ENCODE results near the gene COG5. TPM values are rescaled to one million over a fixed set of nuclear protein-coding genes. Genes with fewer than 3 reads are reported as not detected.

Gene COG5
- total and polyA plus RNA-seq, 2 of the 8 experiments (the other 6 are each of a cell fraction or from before 2014, with no cell fraction given): 10.5 to 28.1 TPM

- POLR2A ChIA-PET (ENCODE audit: partially characterized antibody): no interaction called here
- 86% methylated on average over 4 of the region's 4 CpGs; no CpG with 5 or more reads in 1 of the 2 experiments for WGBS, 2 experiments (ENCODE audit: extremely low coverage in 1 of 2, insufficient coverage in 1 of 2, insufficient read length in 1 of 2, insufficient replicate concordance in 2 of 2, low coverage in 1 of 2, low lambda C conversion rate in 2 of 2, missing lambda C conversion rate in 1 of 2)
- no peak for DNase-seq (ENCODE audit: low read depth in 1 of 2, low spot score in 2 of 2)
- CTCF ChIA-PET (ENCODE audit: partially characterized antibody): interaction anchor here (0.7 kb wide), 1 partner anchor 40 kb away, joined by 3 read pairs; no protein-coding TSS in a partner anchor
- Histone ChIP-seq H3K27ac (ENCODE audit: low read depth, low read length) (no peak overlapping the region), H3K4me2 (ENCODE audit: insufficient read depth in 1 of 2, low read depth in 2 of 2, low read length in 2 of 2) (no peak overlapping the region), H3K18ac (ENCODE audit: extremely low read depth, low read length) (no peak overlapping the region), H2BK12ac (ENCODE audit: low read depth, low read length) (no peak overlapping the region), H2AK5ac (ENCODE audit: low read depth, low read length) (no peak overlapping the region), H4K8ac (ENCODE audit: extremely low read depth, insufficient read depth, low read length) (no peak overlapping the region), H3K9me3 (ENCODE audit: insufficient read depth in 2 of 2, low read depth in 1 of 2, low read length in 1 of 2) (no peaks in the 10 kb centered on the region; a peak in 1 of 4 replicates), H3K56ac (replicated peaks; ENCODE audit: insufficient read length, low read depth, low read length) (no peak overlapping the region), H3K27me3 (replicated peaks in 1 of 4; ENCODE audit: control insufficient read depth in 3 of 4, extremely low read depth in 1 of 4, insufficient read depth in 3 of 4, low read length in 3 of 4) (no peaks in the 10 kb centered on the region), H3K79me1 (ENCODE audit: low read depth, low read length) (no peaks in the 10 kb centered on the region), H2BK20ac (ENCODE audit: low read length) (no peak overlapping the region), H2BK120ac (replicated peaks; ENCODE audit: low read depth, low read length) (no peak overlapping the region), H3K23me2 (ENCODE audit: low read depth, low read length) (no peaks in the 10 kb centered on the region; the same call in 1 of the 2 replicates), H3K4me1 (replicated peaks in 1 of 4; ENCODE audit: control insufficient read depth in 3 of 4, insufficient read depth in 4 of 4, low read length in 3 of 4) (peaks cover 0 to 6% (median 2%) of the 10 kb centered on the region in 4 experiments; a peak in 4 of 7 replicates), H2AFZ (ENCODE audit: low read length) (no peak overlapping the region), H2BK15ac (ENCODE audit: low read length) (no peak overlapping the region), H3K4ac (replicated peaks; ENCODE audit: insufficient read length, low read depth, low read length) (no peak overlapping the region), H3K23ac (ENCODE audit: insufficient read length) (no peak overlapping the region), H3K36me3 (ENCODE audit: control insufficient read depth in 2 of 4, insufficient read depth in 4 of 4, low read length in 3 of 4) (no peaks in the 10 kb centered on the region), H3K79me2 (ENCODE audit: control insufficient read depth in 1 of 2, insufficient read depth in 2 of 2, low read length in 2 of 2) (no peaks in the 10 kb centered on the region), H4K20me1 (replicated peaks in 1 of 2; ENCODE audit: control insufficient read depth in 1 of 2, insufficient read depth in 2 of 2, low read length in 2 of 2) (no peaks in the 10 kb centered on the region), H3K14ac (ENCODE audit: insufficient read length) (no peak overlapping the region), H3K4me3 (ENCODE audit: extremely low read depth in 1 of 4, insufficient read depth in 2 of 4, low read depth in 3 of 4, low read length in 4 of 4) (no peak overlapping the region), H4K91ac (replicated peaks; ENCODE audit: insufficient read length, low read length) (no peak overlapping the region), H3K9ac (replicated peaks in 1 of 4; ENCODE audit: extremely low read depth in 1 of 4, low read depth in 3 of 4, low read length in 3 of 4) (no peak overlapping the region), H4K5ac (ENCODE audit: insufficient read length, low read depth, low read length) (no peak overlapping the region), H2BK5ac (ENCODE audit: low read depth, low read length) (no peak overlapping the region)
- TF ChIP-seq SP4 (IDR thresholded peaks at IDR 0.05; ENCODE audit: low read length) (no peak), EGR1 (IDR thresholded peaks at IDR 0.05; ENCODE audit: borderline replicate concordance, low read depth, low read length) (no peak), MAFK (IDR thresholded peaks at IDR 0.05; ENCODE audit: low read depth, low read length) (no peak), GABPA (IDR thresholded peaks at IDR 0.05; ENCODE audit: borderline replicate concordance, insufficient read depth, low read length) (no peak), RAD21 (IDR thresholded peaks at IDR 0.05 in 1 of 2, conservative IDR thresholded peaks at IDR 0.05 in 1 of 2; ENCODE audit: low read depth in 2 of 2, low read length in 2 of 2) (no peak)
- FAIRE-seq: no peak
Observed at GRCh38 chr7:107381453-107381852, 182.3 kb downstream of the COG5 start.
